ENCODE data around the gene MAGOH.

Gene MAGOH

GRCh38 chr1:53219711-53220110 lies 18.6 kb downstream of the MAGOH start:
- in situ Hi-C loops (cut with HindIII; ENCODE audit: low sequenced_read_pairs), result no loop called here
- peak overlapping the region; percentile 91 for H3K4me3 ChIP-seq (ENCODE audit: low read depth, low read length)
- no peak for DNase-seq (ENCODE audit: low read depth, low spot score)
- no peak for TF ChIP-seq CTCF (IDR thresholded peaks at IDR 0.05; ENCODE audit: low read depth, low read length)

GRCh38 chr1:53218201-53218600 lies 20.1 kb downstream of the MAGOH start:
- no peak for TF ChIP-seq CTCF (IDR thresholded peaks at IDR 0.05; ENCODE audit: low read depth, low read length)
- in situ Hi-C loops (cut with HindIII; ENCODE audit: low sequenced_read_pairs), result no loop called here
- DNase-seq (ENCODE audit: low read depth, low spot score), result no peak
- no peak overlapping the region for H3K4me3 ChIP-seq (ENCODE audit: low read depth, low read length)

- TF ChIP-seq CTCF (IDR thresholded peaks at IDR 0.05; ENCODE audit: low read depth, low read length), result no peak
- in situ Hi-C loops (cut with HindIII; ENCODE audit: low sequenced_read_pairs), result no loop called here
Measured at GRCh38 chr1:53214376-53214940, 23.9 kb downstream of the MAGOH start.

GRCh38 chr1:53210954-53211353 lies 27.4 kb downstream of the MAGOH start:
- no peak for DNase-seq (ENCODE audit: low read depth, low spot score)
- in situ Hi-C loops (cut with HindIII; ENCODE audit: low sequenced_read_pairs), result no loop called here
- no peak for TF ChIP-seq CTCF (IDR thresholded peaks at IDR 0.05; ENCODE audit: low read depth, low read length)
- H3K4me3 ChIP-seq (ENCODE audit: low read depth, low read length), result no peak overlapping the region

More at GRCh38 chr1:53214376-53214940, 23.9 kb downstream of the MAGOH start:
- no peak for DNase-seq (ENCODE audit: low read depth, low spot score)
- H3K4me3 ChIP-seq (ENCODE audit: low read depth, low read length), result no peak overlapping the region

- no peak for TF ChIP-seq CTCF (IDR thresholded peaks at IDR 0.05; ENCODE audit: low read depth, low read length)
- in situ Hi-C loops (cut with HindIII; ENCODE audit: low sequenced_read_pairs), result no loop called here
- H3K4me3 ChIP-seq (ENCODE audit: low read depth, low read length), result no peak overlapping the region
- no peak for DNase-seq (ENCODE audit: low read depth, low spot score)
Measured at GRCh38 chr1:53210352-53210751, 28.0 kb downstream of the MAGOH start.

- in situ Hi-C loops (cut with HindIII; ENCODE audit: low sequenced_read_pairs), result no loop called here
- TF ChIP-seq CTCF (IDR thresholded peaks at IDR 0.05; ENCODE audit: low read depth, low read length), result no peak
- no peak for DNase-seq (ENCODE audit: low read depth, low spot score)
Measured at GRCh38 chr1:53207726-53208125, 30.6 kb downstream of the MAGOH start.

More at GRCh38 chr1:53207726-53208125, 30.6 kb downstream of the MAGOH start:
- no peak overlapping the region for H3K4me3 ChIP-seq (ENCODE audit: low read depth, low read length)
